LNCAP (cell line): ENCODE data around the gene RNF4.

Source experiments
- CTCF ChIP-seq: fragments of 450-650 bp; IDR thresholded peaks from 2 replicates; pipeline ENCODE4 v1.5.1; 2017; ENCODE audit warnings: mild to moderate bottlenecking

Gene RNF4

GRCh38 chr4:2449051-2449450, 19.9 kb upstream of the RNF4 start:
- no peak for TF ChIP-seq CTCF

GRCh38 chr4:2449511-2450392, 19.2 kb upstream of the RNF4 start:
- TF ChIP-seq CTCF = no peak

GRCh38 chr4:2450394-2451035, 18.4 kb upstream of the RNF4 start:
- no peak for TF ChIP-seq CTCF

- TF ChIP-seq CTCF = no peak
These were observed 17.8 kb upstream of the RNF4 start for GRCh38 chr4:2451036-2451520.

GRCh38 chr4:2451821-2452785, 16.8 kb upstream of the RNF4 start:
- TF ChIP-seq CTCF = no peak

GRCh38 chr4:2457481-2458295, 11.2 kb upstream of the RNF4 start:
- no peak for TF ChIP-seq CTCF
